Stimulated activated CD4-positive, alpha-beta T cell treated with anti-CD3 and anti-CD28 coated beads, TNF-alpha, amount 100 ng/mL, for 1 hour (primary cell): ENCODE measurements around the gene KRT1.

Experiments
- DNase-seq, 3 donors: peaks; one replicate each; pipeline ENCODE4 v3.0.0-alpha.2; 2020; ENCODE audit warnings: low read depth in 3 of 3, low spot score in 1 of 3

KRT1 gene

GRCh38 chr12:52641468-52641867 is 38.7 kb downstream of the KRT1 start:
- DNase-seq, result no peak

GRCh38 chr12:52637299-52637698 is 42.9 kb downstream of the KRT1 start:
- DNase-seq, result no peak

GRCh38 chr12:52636592-52637258 is 43.5 kb downstream of the KRT1 start:
- DNase-seq, result no peak

GRCh38 chr12:52636189-52636588 is 44.0 kb downstream of the KRT1 start:
- no peak for DNase-seq

- no peak for DNase-seq
Observed at GRCh38 chr12:52634266-52635056, 45.7 kb downstream of the KRT1 start.

- DNase-seq, result no peak
Observed at GRCh38 chr12:52633383-52633782, 46.8 kb downstream of the KRT1 start.

GRCh38 chr12:52632656-52633055 is 47.6 kb downstream of the KRT1 start:
- no peak for DNase-seq

GRCh38 chr12:52631676-52632459 is 48.3 kb downstream of the KRT1 start:
- DNase-seq, result no peak

GRCh38 chr12:52631264-52631663 is 48.9 kb downstream of the KRT1 start:
- DNase-seq, result no peak

GRCh38 chr12:52630599-52631200 is 49.5 kb downstream of the KRT1 start:
- DNase-seq, result no peak

- no peak for DNase-seq
Observed at GRCh38 chr12:52630008-52630500, 50.2 kb downstream of the KRT1 start.

GRCh38 chr12:52629281-52630007 is 50.8 kb downstream of the KRT1 start:
- DNase-seq, result no peak

GRCh38 chr12:52628841-52629240 is 51.4 kb downstream of the KRT1 start:
- DNase-seq, result no peak

GRCh38 chr12:52628111-52628507 is 52.1 kb downstream of the KRT1 start:
- no peak for DNase-seq

GRCh38 chr12:52627395-52628110 is 52.7 kb downstream of the KRT1 start:
- DNase-seq, result no peak
